ENCODE measurements around the gene PGC.

PGC gene

DNA sequence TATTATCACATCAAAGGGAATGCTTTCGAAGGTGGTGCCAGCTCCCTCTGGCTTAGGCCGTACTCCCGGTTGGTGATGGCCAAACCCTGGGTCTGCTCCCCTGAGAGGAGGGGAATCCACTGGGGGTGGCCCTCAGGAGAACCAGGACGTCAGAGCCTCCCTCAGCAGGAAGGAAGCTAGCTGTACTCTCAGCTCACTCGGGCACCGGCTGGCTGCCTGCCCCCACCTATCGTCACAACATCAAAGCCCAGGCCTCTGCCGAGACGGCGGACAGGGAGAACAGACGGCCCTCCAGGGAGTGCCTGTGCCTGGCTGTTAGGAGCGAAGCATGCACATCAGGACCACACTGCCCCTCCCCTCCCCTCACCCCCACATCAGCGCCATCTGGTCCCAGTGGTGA is 9.2 kb upstream of the PGC start:
- Histone ChIP-seq H4K20me1 (ENCODE audit: insufficient read depth) (no peaks in the 10 kb centered on the region), H3K4me2 (no peak overlapping the region), H3K79me2 (ENCODE audit: insufficient read depth, low read depth) (no peaks in the 10 kb centered on the region), H3K27me3 (ENCODE audit: insufficient read depth, low read depth) (no peaks in the 10 kb centered on the region), H3K4me1 (ENCODE audit: low read depth, poor library complexity, severe bottlenecking) (no peaks in the 10 kb centered on the region), H3K36me3 (ENCODE audit: insufficient read depth) (no peaks in the 10 kb centered on the region), H3K9ac (no peak overlapping the region), H2AFZ (ENCODE audit: low read depth) (no peak overlapping the region), H3K27ac (no peak overlapping the region), H3K4me3 (IDR thresholded peaks at IDR 0.05; ENCODE audit: insufficient read depth, low read depth, low read length) (no peak overlapping the region)
- TF ChIP-seq, protein P1, sequence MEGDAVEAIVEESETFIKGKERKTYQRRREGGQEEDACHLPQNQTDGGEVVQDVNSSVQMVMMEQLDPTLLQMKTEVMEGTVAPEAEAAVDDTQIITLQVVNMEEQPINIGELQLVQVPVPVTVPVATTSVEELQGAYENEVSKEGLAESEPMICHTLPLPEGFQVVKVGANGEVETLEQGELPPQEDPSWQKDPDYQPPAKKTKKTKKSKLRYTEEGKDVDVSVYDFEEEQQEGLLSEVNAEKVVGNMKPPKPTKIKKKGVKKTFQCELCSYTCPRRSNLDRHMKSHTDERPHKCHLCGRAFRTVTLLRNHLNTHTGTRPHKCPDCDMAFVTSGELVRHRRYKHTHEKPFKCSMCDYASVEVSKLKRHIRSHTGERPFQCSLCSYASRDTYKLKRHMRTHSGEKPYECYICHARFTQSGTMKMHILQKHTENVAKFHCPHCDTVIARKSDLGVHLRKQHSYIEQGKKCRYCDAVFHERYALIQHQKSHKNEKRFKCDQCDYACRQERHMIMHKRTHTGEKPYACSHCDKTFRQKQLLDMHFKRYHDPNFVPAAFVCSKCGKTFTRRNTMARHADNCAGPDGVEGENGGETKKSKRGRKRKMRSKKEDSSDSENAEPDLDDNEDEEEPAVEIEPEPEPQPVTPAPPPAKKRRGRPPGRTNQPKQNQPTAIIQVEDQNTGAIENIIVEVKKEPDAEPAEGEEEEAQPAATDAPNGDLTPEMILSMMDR (conservative IDR thresholded peaks at IDR 0.05; ENCODE audit: low read depth, low read length) = no peak

DNA sequence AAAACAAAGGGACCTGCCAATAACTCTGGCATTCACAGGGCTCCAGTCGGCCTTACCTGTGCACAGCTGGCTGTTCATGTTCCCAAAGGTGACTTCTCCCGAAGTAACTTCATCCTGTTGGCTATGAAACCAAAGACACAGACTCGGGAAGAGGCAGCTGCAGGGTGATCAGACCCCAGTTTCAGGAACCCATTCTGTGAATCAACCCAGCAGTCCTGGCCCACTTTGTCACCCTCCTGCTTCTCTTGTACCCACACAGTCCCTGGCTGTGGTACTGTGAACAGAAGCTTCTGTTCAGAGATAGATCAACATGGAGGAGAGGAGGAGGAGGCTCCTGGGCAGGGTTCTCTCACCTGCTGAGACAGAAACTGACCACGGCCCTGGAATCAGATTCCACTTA is 8.7 kb upstream of the PGC start:
- Histone ChIP-seq H3K27me3 (ENCODE audit: insufficient read depth, low read depth) (no peaks in the 10 kb centered on the region), H3K4me1 (ENCODE audit: low read depth, poor library complexity, severe bottlenecking) (no peaks in the 10 kb centered on the region), H2AFZ (ENCODE audit: low read depth) (no peak overlapping the region), H4K20me1 (ENCODE audit: insufficient read depth) (no peaks in the 10 kb centered on the region), H3K9ac (no peak overlapping the region), H3K27ac (no peak overlapping the region), H3K4me2 (no peak overlapping the region), H3K4me3 (IDR thresholded peaks at IDR 0.05; ENCODE audit: insufficient read depth, low read depth, low read length) (no peak overlapping the region), H3K36me3 (ENCODE audit: insufficient read depth) (no peaks in the 10 kb centered on the region), H3K79me2 (ENCODE audit: insufficient read depth, low read depth) (no peaks in the 10 kb centered on the region)
- TF ChIP-seq, protein P1 (conservative IDR thresholded peaks at IDR 0.05; ENCODE audit: low read depth, low read length) = no peak

DNA sequence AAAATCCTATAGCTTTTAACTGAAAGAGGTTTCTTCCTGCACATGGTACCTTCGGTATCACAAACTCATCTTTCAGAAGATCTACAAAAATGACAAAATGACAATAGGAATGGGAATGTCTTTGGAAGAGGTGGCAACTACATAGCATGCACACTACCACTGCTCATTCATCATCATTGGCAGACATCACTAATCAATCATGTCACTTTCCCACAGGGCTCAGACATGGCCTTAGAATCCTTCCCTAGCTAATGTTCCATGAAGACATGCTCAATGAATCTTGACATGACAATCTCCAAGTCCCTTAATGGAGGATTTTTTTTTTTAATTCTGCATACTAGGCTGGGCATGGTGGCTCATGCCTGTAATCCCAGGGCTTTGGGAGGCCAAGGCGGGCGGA is 3.2 kb upstream of the PGC start:
- Histone ChIP-seq H3K4me1 (ENCODE audit: low read depth, poor library complexity, severe bottlenecking) (no peaks in the 10 kb centered on the region), H3K4me2 (no peak overlapping the region), H3K9ac (no peak overlapping the region), H3K36me3 (ENCODE audit: insufficient read depth) (no peaks in the 10 kb centered on the region), H3K27me3 (ENCODE audit: insufficient read depth, low read depth) (no peaks in the 10 kb centered on the region), H3K27ac (no peak overlapping the region), H2AFZ (ENCODE audit: low read depth) (no peak overlapping the region), H3K79me2 (ENCODE audit: insufficient read depth, low read depth) (no peaks in the 10 kb centered on the region), H4K20me1 (ENCODE audit: insufficient read depth) (no peaks in the 10 kb centered on the region), H3K4me3 (IDR thresholded peaks at IDR 0.05; ENCODE audit: insufficient read depth, low read depth, low read length) (no peak overlapping the region)
- TF ChIP-seq, protein P1 (conservative IDR thresholded peaks at IDR 0.05; ENCODE audit: low read depth, low read length) = no peak

DNA sequence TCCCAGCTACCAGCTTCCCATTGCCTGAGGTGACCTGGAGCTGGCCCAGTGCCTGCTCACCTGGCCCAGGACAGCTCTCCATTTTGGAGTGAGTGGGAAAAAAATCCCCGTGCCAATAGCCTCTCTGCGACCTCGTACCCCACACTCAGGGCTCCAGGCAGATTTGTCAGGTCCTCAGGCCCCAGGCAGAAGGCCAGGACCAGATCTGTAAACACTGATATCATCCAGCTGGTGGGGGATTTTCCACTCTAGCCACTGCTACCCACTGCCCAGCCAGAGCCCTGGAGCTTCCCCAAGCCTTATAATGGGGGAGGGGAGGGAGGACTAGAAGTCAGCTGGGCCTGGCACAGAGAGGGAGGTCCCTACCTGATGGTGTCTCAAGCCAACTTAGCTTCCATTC is 1.3 kb upstream of the PGC start:
- Histone ChIP-seq H3K4me1 (ENCODE audit: low read depth, poor library complexity, severe bottlenecking) (no peaks in the 10 kb centered on the region), H3K27ac (no peak overlapping the region), H4K20me1 (ENCODE audit: insufficient read depth) (no peaks in the 10 kb centered on the region), H3K4me2 (no peak overlapping the region), H3K4me3 (IDR thresholded peaks at IDR 0.05; ENCODE audit: insufficient read depth, low read depth, low read length) (no peak overlapping the region), H3K79me2 (ENCODE audit: insufficient read depth, low read depth) (no peaks in the 10 kb centered on the region), H3K36me3 (ENCODE audit: insufficient read depth) (no peaks in the 10 kb centered on the region), H3K9ac (no peak overlapping the region), H3K27me3 (ENCODE audit: insufficient read depth, low read depth) (no peaks in the 10 kb centered on the region), H2AFZ (ENCODE audit: low read depth) (no peak overlapping the region)
- TF ChIP-seq, protein P1 (conservative IDR thresholded peaks at IDR 0.05; ENCODE audit: low read depth, low read length) = no peak

DNA sequence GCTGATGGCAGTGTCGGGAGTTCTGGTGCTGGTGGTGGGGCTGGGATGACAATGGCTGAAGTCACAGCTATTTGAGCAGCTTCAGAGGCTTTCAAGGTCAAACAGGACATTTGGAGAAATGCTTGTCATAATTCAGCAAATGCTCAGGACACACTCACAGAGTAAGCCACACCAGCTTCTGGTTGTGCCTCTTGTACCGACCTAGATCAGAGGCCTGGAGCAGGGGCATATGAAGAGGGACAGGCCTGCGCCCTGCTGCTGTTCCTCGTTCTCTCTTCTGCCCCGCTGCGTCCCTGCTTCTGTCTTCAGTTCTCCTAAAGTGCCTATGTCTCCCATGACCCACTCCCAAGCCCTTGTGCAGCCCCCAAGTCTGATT is 893 bp upstream of the PGC start:
- no peak overlapping the region for H3K4me3 ChIP-seq (IDR thresholded peaks at IDR 0.05; ENCODE audit: insufficient read depth, low read depth, low read length)
- H3K79me2 ChIP-seq (ENCODE audit: insufficient read depth, low read depth) = no peaks in the 10 kb centered on the region
- H3K27me3 ChIP-seq (ENCODE audit: insufficient read depth, low read depth) = no peaks in the 10 kb centered on the region
- no peak overlapping the region for H2AFZ ChIP-seq (ENCODE audit: low read depth)
- no peak overlapping the region for H3K9ac ChIP-seq
- H4K20me1 ChIP-seq (ENCODE audit: insufficient read depth) = no peaks in the 10 kb centered on the region
- TF ChIP-seq, protein P1 (conservative IDR thresholded peaks at IDR 0.05; ENCODE audit: low read depth, low read length) = no peak
- H3K27ac ChIP-seq = no peak overlapping the region
- no peaks in the 10 kb centered on the region for H3K36me3 ChIP-seq (ENCODE audit: insufficient read depth)
- H3K4me2 ChIP-seq = no peak overlapping the region
- no peaks in the 10 kb centered on the region for H3K4me1 ChIP-seq (ENCODE audit: low read depth, poor library complexity, severe bottlenecking)

Measured in KMS-11 (cell line).